Neural cell (in vitro differentiated cells): ENCODE results near the gene ZNF528. TPM values are rescaled to one million over a fixed set of nuclear protein-coding genes. Genes with fewer than 3 reads are reported as not detected.

Experiments
- H2AFZ ChIP-seq: fragments of 200-600, 300-800 bp; sonication (generic), shearing (Covaris generic); 2 replicates; pipeline ENCODE4 v1.6.0; 2014; ENCODE audit warnings: low read depth, mild to moderate bottlenecking, antibody characterized with exemption, low read length, moderate library complexity
- H3F3A ChIP-seq: fragments of 200-600 bp; shearing (Covaris generic); 2 replicates; pipeline ENCODE4 v1.6.1; 2016; ENCODE audit warnings: mild to moderate bottlenecking, moderate library complexity, mixed read lengths, antibody characterized with exemption, low read length; ENCODE audit not compliant: insufficient read depth, poor library complexity, severe bottlenecking
- H3K27ac ChIP-seq: fragments of 200-600, 300-800 bp; sonication (generic), shearing (Covaris generic); 2 replicates; pipeline ENCODE4 v1.5.1; 2014; ENCODE audit warnings: mild to moderate bottlenecking, low read length, moderate library complexity
- H3K27me3 ChIP-seq: fragments of 300-800, 200-600 bp; sonication (generic), shearing (Covaris generic); 2 replicates; pipeline ENCODE4 v1.6.0; 2014; ENCODE audit warnings: mild to moderate bottlenecking, low read depth, low read length, moderate library complexity; ENCODE audit not compliant: insufficient read depth
- H3K36me3 ChIP-seq: fragments of 300-800, 200-600 bp; sonication (generic), shearing (Covaris generic); 2 replicates; pipeline ENCODE4 v1.5.1; 2014; ENCODE audit warnings: mild to moderate bottlenecking, antibody characterized with exemption, low read length, moderate library complexity; ENCODE audit not compliant: insufficient read depth
- H3K4me2 ChIP-seq: fragments of 300-800, 200-600 bp; sonication (generic), shearing (Covaris generic); 2 replicates; pipeline ENCODE4 v1.6.0; 2014; ENCODE audit warnings: mild to moderate bottlenecking, low read length
- H3K4me3 ChIP-seq: fragments of 300-800, 200-600 bp; sonication (generic), shearing (Covaris generic); 2 replicates; pipeline ENCODE4 v1.5.1; 2014; ENCODE audit warnings: mild to moderate bottlenecking, low read length, moderate library complexity
- H3K79me2 ChIP-seq: fragments of 200-600 bp; shearing (Covaris generic); replicated peaks from 2 replicates; pipeline ENCODE4 v1.6.0; 2014; ENCODE audit warnings: mild to moderate bottlenecking, low read length, moderate library complexity; ENCODE audit not compliant: insufficient read depth
- H3K9ac ChIP-seq: fragments of 300-800, 200-600 bp; sonication (generic), shearing (Covaris generic); 2 replicates; pipeline ENCODE4 v1.6.1; 2016; ENCODE audit warnings: mild to moderate bottlenecking, low read length, mixed read lengths
- H3K9me2 ChIP-seq: fragments of 200-600 bp; shearing (Covaris generic); 2 replicates; pipeline ENCODE4 v1.6.1; 2016; ENCODE audit warnings: mild to moderate bottlenecking, low read length, mixed read lengths; ENCODE audit not compliant: insufficient read depth
- H3K9me3 ChIP-seq: fragments of 200-600, 300-800 bp; sonication (generic), shearing (Covaris generic); 2 replicates; pipeline ENCODE4 v1.6.1; 2016; ENCODE audit warnings: mild to moderate bottlenecking, mixed run types, low read length, moderate library complexity, mixed read lengths
- H4K20me1 ChIP-seq: fragments of 200-600 bp; shearing (Covaris generic); 2 replicates; pipeline ENCODE4 v1.6.1; 2016; ENCODE audit warnings: mild to moderate bottlenecking, mixed run types; ENCODE audit not compliant: insufficient read depth
- CTCF ChIP-seq: fragments of 450-650 bp; IDR thresholded peaks from 2 replicates; pipeline ENCODE4 v1.5.1; 2014; ENCODE audit warnings: antibody characterized with exemption, mild to moderate bottlenecking, moderate library complexity; ENCODE audit not compliant: poor library complexity, severe bottlenecking
- EP300 ChIP-seq: fragments of 450-650 bp; conservative IDR thresholded peaks from 2 replicates; pipeline ENCODE4 v1.6.1; 2014; ENCODE audit warnings: antibody characterized with exemption, mild to moderate bottlenecking, moderate library complexity; ENCODE audit not compliant: poor library complexity, severe bottlenecking
- EZH2 ChIP-seq: fragments of 200-600, 300-800 bp; shearing (Covaris generic), sonication (generic); IDR thresholded peaks from 2 replicates; pipeline ENCODE4 v1.6.1; 2014; ENCODE audit warnings: antibody characterized with exemption, low read length, borderline replicate concordance, mild to moderate bottlenecking; ENCODE audit not compliant: insufficient read depth, poor library complexity, severe bottlenecking
- MXI1 ChIP-seq: fragments of 450-650 bp; conservative IDR thresholded peaks from 2 replicates; pipeline ENCODE4 v1.6.1; 2014; ENCODE audit warnings: antibody characterized with exemption, mild to moderate bottlenecking; ENCODE audit not compliant: poor library complexity, severe bottlenecking
- POLR2AphosphoS5 ChIP-seq: IDR thresholded peaks from 2 replicates; pipeline ENCODE4 v1.6.1; 2012
- RAD21 ChIP-seq: fragments of 450-650 bp; conservative IDR thresholded peaks from 2 replicates; pipeline ENCODE4 v1.6.1; 2014; ENCODE audit warnings: antibody characterized with exemption, mild to moderate bottlenecking, moderate library complexity
- REST ChIP-seq: IDR thresholded peaks from 2 replicates; pipeline ENCODE4 v1.6.1; 2012; ENCODE audit warnings: borderline replicate concordance
- SMC3 ChIP-seq: fragments of 450-650 bp; conservative IDR thresholded peaks from 2 replicates; pipeline ENCODE4 v1.6.1; 2014; ENCODE audit warnings: antibody characterized with exemption, mild to moderate bottlenecking, moderate library complexity; ENCODE audit not compliant: poor library complexity
- TAF1 ChIP-seq: IDR thresholded peaks from 2 replicates; pipeline ENCODE4 v1.6.1; 2012; ENCODE audit warnings: low read depth
- polyA plus RNA-seq: library from polyadenylated mRNA; depleted of rRNA; stranded (reverse); fragments of >200 nt; gene quantifications from 2 replicates; pipeline ENCODE4 v1.2.3, GENCODE V29; 2014

The ZNF528 gene
- polyA plus RNA-seq, 1 donor from 2014 or later, result 44.3 TPM

- no peaks in the 10 kb centered on the region for H3K9me2 ChIP-seq
- peaks cover 27% of the 10 kb centered on the region for H3K9me3 ChIP-seq
- TF ChIP-seq EP300 (no peak), CTCF (no peak)
These were observed 31.2 kb upstream of the ZNF528 start for GRCh38 chr19:52366414-52366824.

GRCh38 chr19:52369559-52370340, 27.9 kb upstream of the ZNF528 start, which contains the start of gene ZNF880:
ZNF880 (plus strand) TSS chr19:52369923; CDS start chr19:52369966, 43 bp downstream.
- H3K36me3 ChIP-seq, result peaks cover 24% of the 10 kb centered on the region
- TF ChIP-seq POLR2AphosphoS5 (peak; percentile 92), EP300 (peak; percentile 41), REST (peak; percentile 51), TAF1 (no peak), CTCF (peak; percentile 25), EZH2 (no peak), MXI1 (peak; percentile 86), SMC3 (no peak), RAD21 (no peak)

More at GRCh38 chr19:52366414-52366824, 31.2 kb upstream of the ZNF528 start:
- no peak overlapping the region for H3K4me2 ChIP-seq
- H3K36me3 ChIP-seq, result peaks cover 29% of the 10 kb centered on the region
- no peaks in the 10 kb centered on the region for H3K79me2 ChIP-seq
- no peak overlapping the region for H2AFZ ChIP-seq
- no peak overlapping the region for H3K4me3 ChIP-seq
- no peaks in the 10 kb centered on the region for H4K20me1 ChIP-seq
- no peak overlapping the region for H3K9ac ChIP-seq
- H3K27ac ChIP-seq, result no peak overlapping the region
- H3K27me3 ChIP-seq, result no peaks in the 10 kb centered on the region
- peaks cover 5% of the 10 kb centered on the region for H3F3A ChIP-seq

More at GRCh38 chr19:52369559-52370340, 27.9 kb upstream of the ZNF528 start, which contains the start of gene ZNF880:
- peak within 1 kb of the TSS; percentile 92 for H3K27ac ChIP-seq
- no peaks in the 10 kb centered on the region for H3K9me2 ChIP-seq
- H3K4me2 ChIP-seq, result peak within 1 kb of the TSS; percentile 58
- H3K9ac ChIP-seq, result peak within 1 kb of the TSS; percentile 85
- H3K79me2 ChIP-seq, result no peaks in the 10 kb centered on the region
- H3F3A ChIP-seq, result peaks cover 5% of the 10 kb centered on the region
- H3K4me3 ChIP-seq, result peak within 1 kb of the TSS; percentile 71
- H3K27me3 ChIP-seq, result no peaks in the 10 kb centered on the region
- H2AFZ ChIP-seq, result peak within 1 kb of the TSS; percentile 69
- no peaks in the 10 kb centered on the region for H4K20me1 ChIP-seq
- H3K9me3 ChIP-seq, result peaks cover 22% of the 10 kb centered on the region
